H1 (cell line): ENCODE data around the gene CRAT. TPM values are rescaled to one million over a fixed set of nuclear protein-coding genes. Genes with fewer than 3 reads are reported as not detected.
A peak's percentile ranks its signal among the peaks of the same experiment; 100 is the strongest.

Experiments used
- CTCF ChIA-PET: fragments of 300-600 bp; sonication (Branson Sonifier 250); formaldehyde crosslinking; loops from one replicate; lab custom pipeline; 2021; ENCODE audit not compliant: partially characterized antibody; lab: Charles Lee
- POLR2A ChIA-PET: fragments of 300-600 bp; sonication (Branson Sonifier 250); formaldehyde crosslinking; loops from one replicate; lab custom pipeline; 2021; ENCODE audit warnings: inconsistent platforms; ENCODE audit not compliant: partially characterized antibody; lab: Charles Lee
- DNase-seq, 2 experiments: peaks; one replicate each; pipeline versions ENCODE4 v3.0.0 to v3.0.0-alpha.2; 2010 to 2022; ENCODE audit warnings: low spot score in 2 of 2, low read depth in 1 of 2, mixed read lengths in 1 of 2
- FAIRE-seq: peaks from 2 replicates; lab custom pipeline; 2011; peaks lifted over from hg19 to GRCh38; lab: Jason Lieb, UNC
- H2AFZ ChIP-seq: 2 replicates; pipeline ENCODE4 v1.8.1; 2012; ENCODE audit warnings: low read length, inconsistent platforms
- H2AK5ac ChIP-seq: 2 replicates; pipeline ENCODE4 v1.6.1; 2013; ENCODE audit warnings: low read depth, low read length
- H2BK120ac ChIP-seq: replicated peaks from 2 replicates; pipeline ENCODE3; 2013; ENCODE audit warnings: low read depth, low read length, inconsistent platforms
- H2BK12ac ChIP-seq: 2 replicates; pipeline ENCODE4 v1.6.1; 2013; ENCODE audit warnings: low read depth, low read length
- H2BK15ac ChIP-seq: 2 replicates; pipeline ENCODE4 v1.6.1; 2013; ENCODE audit warnings: low read length
- H2BK20ac ChIP-seq: 2 replicates; pipeline ENCODE4 v1.6.1; 2013; ENCODE audit warnings: low read length
- H2BK5ac ChIP-seq: 2 replicates; pipeline ENCODE4 v1.6.1; 2013; ENCODE audit warnings: low read depth, low read length
- H3K14ac ChIP-seq: 2 replicates; pipeline ENCODE4 v1.6.1; 2013; ENCODE audit warnings: inconsistent platforms; ENCODE audit not compliant: insufficient read length
- H3K18ac ChIP-seq: 2 replicates; pipeline ENCODE4 v1.6.1; 2013; ENCODE audit warnings: low read length; ENCODE audit errors: extremely low read depth
- H3K23ac ChIP-seq: 2 replicates; pipeline ENCODE4 v1.6.1; 2013; ENCODE audit warnings: inconsistent platforms; ENCODE audit not compliant: insufficient read length
- H3K23me2 ChIP-seq: 2 replicates; pipeline ENCODE4 v1.6.1; 2013; ENCODE audit warnings: low read depth, low read length
- H3K27ac ChIP-seq: 2 replicates; pipeline ENCODE4 v1.6.1; 2011; ENCODE audit warnings: low read depth, low read length, inconsistent platforms
- H3K27me3 ChIP-seq, 4 experiments: replicated peaks in 1 of 4; 1 replicate in 1 of 4; 2 replicates in 3 of 4; pipeline versions ENCODE4 v1.6.1 to v1.8.1; 2011 to 2013; ENCODE audit warnings: low read length in 3 of 4, mild to moderate bottlenecking in 3 of 4, inconsistent platforms in 2 of 4, mixed read lengths in 2 of 4, moderate library complexity in 1 of 4; ENCODE audit not compliant: control insufficient read depth in 3 of 4, insufficient read depth in 3 of 4; ENCODE audit errors: extremely low read depth in 1 of 4
- H3K36me3 ChIP-seq, 4 experiments: 2 replicates each; pipeline versions ENCODE4 v1.6.1 to v1.8.1; 2011 to 2013; ENCODE audit warnings: mild to moderate bottlenecking in 4 of 4, low read length in 3 of 4, moderate library complexity in 2 of 4, control low read depth in 1 of 4, inconsistent platforms in 1 of 4; ENCODE audit not compliant: insufficient read depth in 4 of 4, control insufficient read depth in 2 of 4
- H3K4ac ChIP-seq: replicated peaks from 2 replicates; pipeline ENCODE3; 2013; ENCODE audit warnings: low read length, low read depth, mixed read lengths, inconsistent platforms; ENCODE audit not compliant: insufficient read length
- H3K4me1 ChIP-seq, 4 experiments: replicated peaks in 1 of 4; 1 replicate in 1 of 4; 2 replicates in 3 of 4; pipeline versions ENCODE4 v1.6.1 to v1.8.1; 2011 to 2013; ENCODE audit warnings: low read length in 3 of 4, inconsistent platforms in 2 of 4, mixed read lengths in 1 of 4; ENCODE audit not compliant: insufficient read depth in 4 of 4, control insufficient read depth in 3 of 4
- H3K4me2 ChIP-seq, 2 experiments: 2 replicates each; pipeline versions ENCODE4 v1.6.1 to v1.8.1; 2011 to 2013; ENCODE audit warnings: low read depth in 2 of 2, low read length in 2 of 2, control low read depth in 1 of 2, inconsistent platforms in 1 of 2, mild to moderate bottlenecking in 1 of 2; ENCODE audit not compliant: insufficient read depth in 1 of 2
- H3K4me3 ChIP-seq, 4 experiments: fragments of 200-600, 300-600 bp in 1 of 4; sonication (generic), shearing (Covaris generic), sonication (Bioruptor Twin) in 1 of 4; 2 replicates each; pipeline versions ENCODE4 v1.5.1 to v1.8.1; 2011 to 2016; ENCODE audit warnings: low read length in 4 of 4, low read depth in 3 of 4, control low read depth in 2 of 4, inconsistent platforms in 2 of 4, mild to moderate bottlenecking in 2 of 4, mixed read lengths in 1 of 4, moderate library complexity in 1 of 4; ENCODE audit not compliant: insufficient read depth in 2 of 4; ENCODE audit errors: extremely low read depth in 1 of 4
- H3K56ac ChIP-seq: replicated peaks from 2 replicates; pipeline ENCODE3; 2013; ENCODE audit warnings: low read depth, mild to moderate bottlenecking, mixed read lengths, low read length, inconsistent platforms; ENCODE audit not compliant: insufficient read length
- H3K79me1 ChIP-seq: 2 replicates; pipeline ENCODE4 v1.6.1; 2013; ENCODE audit warnings: low read depth, low read length, control low read depth
- H3K79me2 ChIP-seq, 2 experiments: 2 replicates each; pipeline versions ENCODE4 v1.6.1 to v1.8.1; 2012 to 2013; ENCODE audit warnings: low read length in 2 of 2, mild to moderate bottlenecking in 2 of 2, inconsistent platforms in 1 of 2; ENCODE audit not compliant: insufficient read depth in 2 of 2, control insufficient read depth in 1 of 2
- H3K9ac ChIP-seq, 4 experiments: replicated peaks in 1 of 4; 1 replicate in 1 of 4; 2 replicates in 3 of 4; pipeline versions ENCODE4 v1.6.1 to v1.8.1; 2011 to 2013; ENCODE audit warnings: low read depth in 3 of 4, low read length in 3 of 4, control low read depth in 2 of 4, mild to moderate bottlenecking in 2 of 4, moderate library complexity in 2 of 4, inconsistent platforms in 1 of 4; ENCODE audit errors: extremely low read depth in 1 of 4
- H3K9me3 ChIP-seq, 2 experiments: 2 replicates each; pipeline versions ENCODE4 v1.6.1 to v1.8.1; 2012 to 2013; ENCODE audit warnings: mild to moderate bottlenecking in 2 of 2, moderate library complexity in 2 of 2, control low read depth in 1 of 2, inconsistent platforms in 1 of 2, low read depth in 1 of 2, low read length in 1 of 2, mixed read lengths in 1 of 2; ENCODE audit not compliant: insufficient read depth in 2 of 2
- H4K20me1 ChIP-seq, 2 experiments: replicated peaks in 1 of 2; 2 replicates each; pipeline versions ENCODE3 to v1.8.1; 2011 to 2013; ENCODE audit warnings: inconsistent platforms in 2 of 2, low read length in 2 of 2, mild to moderate bottlenecking in 1 of 2; ENCODE audit not compliant: insufficient read depth in 2 of 2, control insufficient read depth in 1 of 2
- H4K5ac ChIP-seq: 2 replicates; pipeline ENCODE4 v1.6.1; 2013; ENCODE audit warnings: low read length, low read depth, mixed read lengths, inconsistent platforms; ENCODE audit not compliant: insufficient read length
- H4K8ac ChIP-seq: 2 replicates; pipeline ENCODE4 v1.8.0; 2013; ENCODE audit warnings: mild to moderate bottlenecking, moderate library complexity, low read length, inconsistent platforms; ENCODE audit not compliant: insufficient read depth; ENCODE audit errors: extremely low read depth
- H4K91ac ChIP-seq: replicated peaks from 2 replicates; pipeline ENCODE3; 2013; ENCODE audit warnings: low read length, mixed read lengths, inconsistent platforms; ENCODE audit not compliant: insufficient read length
- BACH1 ChIP-seq: IDR thresholded peaks from 2 replicates; pipeline ENCODE4 v1.6.1; 2012; ENCODE audit warnings: low read length, improper control_type of control experiment
- CHD1 ChIP-seq: IDR thresholded peaks from 2 replicates; pipeline ENCODE4 v1.6.1; 2012; ENCODE audit warnings: low read depth, low read length, improper control_type of control experiment
- HDAC2 ChIP-seq, 2 experiments: fragments of 300-600 bp in 1 of 2; sonication (generic) in 1 of 2; IDR thresholded peaks; 2 replicates each; pipeline ENCODE4 v1.6.1; 2011 to 2012; ENCODE audit warnings: low read depth in 2 of 2, low read length in 2 of 2, mild to moderate bottlenecking in 2 of 2, moderate library complexity in 2 of 2, borderline replicate concordance in 1 of 2, inconsistent platforms in 1 of 2
- KDM1A ChIP-seq: fragments of 200-600, 300-600 bp; sonication (generic); IDR thresholded peaks from 2 replicates; pipeline ENCODE4 v1.7.1; 2016; ENCODE audit warnings: mild to moderate bottlenecking, low read length, borderline replicate concordance
- KDM5A ChIP-seq: fragments of 200-600 bp; IDR thresholded peaks from 2 replicates; pipeline ENCODE4 v1.7.1; 2012; ENCODE audit warnings: mild to moderate bottlenecking, low read length, inconsistent platforms, mixed read lengths
- RXRA ChIP-seq: IDR thresholded peaks from 2 replicates; pipeline ENCODE4 v1.6.1; 2011; ENCODE audit warnings: low read depth, mild to moderate bottlenecking, low read length, moderate library complexity; ENCODE audit not compliant: insufficient read depth
- SP1 ChIP-seq: IDR thresholded peaks from 2 replicates; pipeline ENCODE4 v1.6.1; 2011; ENCODE audit warnings: low read depth, low read length
- TEAD4 ChIP-seq: IDR thresholded peaks from 2 replicates; pipeline ENCODE4 v1.6.1; 2012; ENCODE audit warnings: low read depth, low read length, inconsistent platforms, mixed read lengths
- USF2 ChIP-seq: IDR thresholded peaks from 2 replicates; pipeline ENCODE4 v1.6.1; 2011; ENCODE audit warnings: low read length, improper control_type of control experiment
- ZNF274 ChIP-seq: IDR thresholded peaks from 2 replicates; pipeline ENCODE4 v1.7.0; 2012; ENCODE audit warnings: low read length, borderline replicate concordance; ENCODE audit errors: extremely low read depth
- WGBS, 2 experiments: shearing (Covaris generic) in 1 of 2; methylation state at CpG; one replicate each; pipeline versions ENCODE4 v1.1.6 to v1.1.7; 2013 to 2015; ENCODE audit warnings: low lambda C conversion rate in 2 of 2, mixed read lengths in 2 of 2, inconsistent platforms in 1 of 2, low coverage in 1 of 2, missing lambda C conversion rate in 1 of 2; ENCODE audit not compliant: insufficient replicate concordance in 2 of 2, insufficient coverage in 1 of 2, insufficient read length in 1 of 2; ENCODE audit errors: extremely low coverage in 1 of 2, missing lambda C conversion rate in 1 of 2; 5-methylcytosine and 5-hydroxymethylcytosine counted together
- polyA plus RNA-seq, 7 experiments: library from polyadenylated mRNA; depleted of rRNA in 3 of 7; stranded (reverse) in 5 of 7; unstranded in 2 of 7; fragments of >200 nt in 5 of 7; fragments of 200-250 nt in 2 of 7; gene quantifications; 1 replicate in 5 of 7; 2 replicates in 1 of 7; 4 replicates in 1 of 7; pipeline versions ENCODE4 v1.2.1 to v1.2.3, GENCODE V29; 2011 to 2013; ENCODE audit warnings: missing spikeins in 2 of 7, mixed read lengths in 2 of 7
- total RNA-seq: library from RNA; stranded (reverse); fragmentation: NEBNext Ultra II Directional; extraction: Animal tissue kit (Norgen Biotek cat#: 25700); gene quantifications from 2 replicates; pipeline ENCODE4 v1.2.1, GENCODE V29; 2021
- TF ChIP-seq, protein P1 (sequence below): IDR thresholded peaks from 2 replicates; pipeline ENCODE4 v1.6.1; 2012; ENCODE audit warnings: low read length, inconsistent platforms

Gene CRAT
- total and polyA plus RNA-seq, 2 of the 8 experiments (the other 6 are each of a cell fraction or from before 2014, with no cell fraction given): 8.2 to 17.3 TPM

DNA sequence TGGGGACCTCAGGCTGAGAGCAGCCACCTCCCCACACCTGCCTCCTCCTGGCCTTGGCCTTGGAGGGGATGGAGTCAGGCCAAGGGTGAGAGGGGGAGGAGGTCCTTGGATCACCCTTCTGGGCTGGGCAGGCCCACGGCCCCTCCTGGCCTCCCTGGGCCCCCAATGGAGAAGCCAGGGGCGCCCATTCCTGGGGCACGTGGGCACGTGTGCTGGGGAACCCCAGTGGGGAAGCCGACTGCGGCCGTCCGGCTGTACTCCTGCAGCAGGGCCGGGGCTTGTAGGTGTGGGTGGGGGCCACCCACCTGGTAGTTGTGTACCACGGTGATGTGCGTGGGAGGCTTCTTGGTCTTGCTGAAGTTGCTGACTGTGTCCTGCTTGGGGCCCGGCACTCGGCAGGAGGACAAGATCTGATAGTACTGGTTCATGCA is 8.5 kb downstream of the CRAT start:
- 90% methylated on average over 6 of the region's 13 CpGs; no CpG with 5 or more reads in 1 of the 2 experiments for WGBS, 2 experiments
- POLR2A ChIA-PET: interaction anchor here (1.5 kb wide), 1 partner anchor 38 kb away, joined by 3 read pairs; no protein-coding TSS in a partner anchor
- 0 out of 2 replicates have a peak overlapping the region, but pooled peaks have one; percentile 27 for H2BK12ac ChIP-seq
- TF ChIP-seq KDM1A: no peak
- TF ChIP-seq BACH1: no peak
- TF ChIP-seq RXRA: no peak
- no peak for TF ChIP-seq USF2
- no peak for TF ChIP-seq SP1
- no peak for TF ChIP-seq CHD1
- TF ChIP-seq HDAC2 (IDR thresholded peaks at IDR 0.05; ENCODE audit: borderline replicate concordance in 1 of 2, low read depth in 2 of 2, low read length in 2 of 2): no peak
- TF ChIP-seq TEAD4: no peak
- no peak for TF ChIP-seq KDM5A
- TF ChIP-seq, protein P1, sequence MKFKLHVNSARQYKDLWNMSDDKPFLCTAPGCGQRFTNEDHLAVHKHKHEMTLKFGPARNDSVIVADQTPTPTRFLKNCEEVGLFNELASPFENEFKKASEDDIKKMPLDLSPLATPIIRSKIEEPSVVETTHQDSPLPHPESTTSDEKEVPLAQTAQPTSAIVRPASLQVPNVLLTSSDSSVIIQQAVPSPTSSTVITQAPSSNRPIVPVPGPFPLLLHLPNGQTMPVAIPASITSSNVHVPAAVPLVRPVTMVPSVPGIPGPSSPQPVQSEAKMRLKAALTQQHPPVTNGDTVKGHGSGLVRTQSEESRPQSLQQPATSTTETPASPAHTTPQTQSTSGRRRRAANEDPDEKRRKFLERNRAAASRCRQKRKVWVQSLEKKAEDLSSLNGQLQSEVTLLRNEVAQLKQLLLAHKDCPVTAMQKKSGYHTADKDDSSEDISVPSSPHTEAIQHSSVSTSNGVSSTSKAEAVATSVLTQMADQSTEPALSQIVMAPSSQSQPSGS: no peak
- no peak for TF ChIP-seq ZNF274

More for the DNA sequence above, 8.5 kb downstream of the CRAT start:
- Histone ChIP-seq H3K4me3 (no peak overlapping the region), H2AK5ac (no peak overlapping the region), H2BK15ac (no peak overlapping the region), H4K20me1 (no peaks in the 10 kb centered on the region), H3K27me3 (peaks cover 0 to 6% (median 4%) of the 10 kb centered on the region in 4 experiments; a peak in 4 of 7 replicates), H3K36me3 (no peaks in the 10 kb centered on the region), H3K23ac (no peak overlapping the region), H2AFZ (no peak overlapping the region), H3K79me1 (no peaks in the 10 kb centered on the region), H2BK20ac (no peak overlapping the region), H4K8ac (peak overlapping the region; percentile 62; the same call in 1 of the 2 replicates), H3K56ac (no peak overlapping the region), H2BK5ac (no peak overlapping the region), H4K91ac (peak overlapping the region; percentile 27), H2BK120ac (no peak overlapping the region), H3K4ac (peak overlapping the region; percentile 69), H3K14ac (no peak overlapping the region), H3K9ac (no peak overlapping the region), H3K23me2 (no peaks in the 10 kb centered on the region), H3K18ac (no peak overlapping the region), H3K9me3 (no peaks in the 10 kb centered on the region), H3K4me2 (no peak overlapping the region), H3K27ac (no peak overlapping the region), H3K4me1 (peaks cover 0 to 5% (median 1%) of the 10 kb centered on the region in 4 experiments; a peak in 2 of 7 replicates), H4K5ac (no peak overlapping the region), H3K79me2 (no peaks in the 10 kb centered on the region)
- CTCF ChIA-PET: interaction anchor here (1.0 to 2.5 kb wide), 5 partner anchors 19 to 61 kb away, joined by 3 to 9 read pairs (median 3); no protein-coding TSS in a partner anchor
- DNase-seq (no peak), FAIRE-seq (no peak)
